HFFc6 (cell line): ENCODE data around the gene PPID. TPM values are rescaled to one million over a fixed set of nuclear protein-coding genes. Genes with fewer than 3 reads are reported as not detected.

Source experiments
- DNase-seq: peaks from one replicate; pipeline ENCODE4 v3.0.0-alpha.2; 2018
- H3K27ac Mint-ChIP-seq: 2 replicates; pipeline ENCODE4 v1.8.0; 2020; ENCODE audit warnings: mild to moderate bottlenecking, mixed read lengths
- H3K27me3 Mint-ChIP-seq: 2 replicates; pipeline ENCODE4 v1.8.0; 2021; ENCODE audit warnings: mild to moderate bottlenecking, moderate library complexity, mixed read lengths; ENCODE audit not compliant: insufficient read depth
- H3K36me3 Mint-ChIP-seq: 2 replicates; pipeline ENCODE4 v1.8.0; 2021; ENCODE audit warnings: low read depth, mixed read lengths
- H3K4me1 Mint-ChIP-seq: 2 replicates; pipeline ENCODE4 v1.8.0; 2020; ENCODE audit warnings: low read depth, mixed read lengths
- H3K4me3 Mint-ChIP-seq: 2 replicates; pipeline ENCODE4 v1.8.0; 2020; ENCODE audit warnings: mild to moderate bottlenecking, moderate library complexity, mixed read lengths
- H3K9me3 Mint-ChIP-seq: 2 replicates; pipeline ENCODE4 v1.8.0; 2020; ENCODE audit warnings: mild to moderate bottlenecking, mixed read lengths
- long read RNA-seq: library from polyadenylated mRNA; unstranded; transcript quantifications from one replicate; pipeline ENCODE4 v2.0.0, GENCODE V29; 2019
- total RNA-seq, 6 experiments: library from RNA; stranded (reverse); fragmentation: NEBNext Ultra II Directional; extraction: Animal tissue kit (Norgen Biotek cat#: 25700); gene quantifications; 2 replicates in 1 of 6; 3 replicates in 5 of 6; pipeline ENCODE4 v1.2.3, GENCODE V29; 2021
- TF ChIP-seq, protein P1 (sequence below): fragments of 200-600 bp; sonication (generic); IDR thresholded peaks from 2 replicates; pipeline ENCODE4 v1.5.0; 2021; ENCODE audit warnings: antibody characterized with exemption, mild to moderate bottlenecking

Gene PPID
- 10 to 100 TPM; 23.2 to 30.2 (median 23.9) TPM for total RNA-seq
- long read RNA-seq, transcript PPID-201 (10 exons, 1,823 nt): major isoform, 52 of 62 reads
- long read RNA-seq, partial matches to known transcripts: 7 of 62 reads
- long read RNA-seq, other reads (novel, unspliced or antisense): 3 of 62 reads

DNA sequence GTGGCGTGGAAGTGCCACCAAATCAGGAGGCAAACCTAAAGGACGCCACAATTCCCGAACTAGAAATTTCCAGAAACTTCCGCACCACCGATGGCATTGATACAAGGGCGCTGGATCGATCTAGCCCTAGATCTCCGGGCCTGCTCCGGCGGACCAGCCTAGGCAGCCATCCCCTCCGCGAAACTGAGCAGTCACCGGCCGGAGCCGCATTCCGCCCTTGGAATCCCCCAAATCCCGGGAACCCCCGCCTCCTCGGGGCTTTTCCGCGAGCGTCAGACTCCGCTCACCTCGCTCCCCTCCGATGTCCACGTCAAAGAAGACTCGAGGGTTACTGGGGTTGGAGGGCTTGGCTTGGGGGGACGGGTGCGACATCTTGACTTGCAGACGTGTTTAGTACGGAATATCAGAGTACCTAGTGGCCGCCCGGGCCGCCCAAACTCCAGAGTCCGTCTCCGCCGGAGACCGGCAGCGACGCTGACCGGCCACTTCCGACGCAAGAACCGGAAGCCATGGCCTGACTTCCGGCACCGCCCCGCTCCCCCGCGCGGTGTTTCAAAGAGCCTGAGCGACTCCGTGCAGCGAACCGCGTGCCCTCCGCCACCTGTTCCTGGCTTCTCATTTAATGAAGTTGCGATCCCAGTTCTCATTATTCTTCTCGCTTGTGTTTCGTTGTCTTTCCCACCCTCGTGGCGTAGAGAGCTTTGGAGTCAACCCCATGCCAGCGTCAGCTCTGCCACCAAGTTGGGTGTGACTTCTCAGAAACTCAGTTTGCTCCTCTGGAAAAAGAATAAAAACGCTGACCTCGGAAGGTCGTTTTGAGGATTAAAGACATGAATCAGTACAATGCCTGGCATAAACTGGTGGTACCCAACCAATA, at the start of gene PPID:
PPID (minus strand) TSS at position 480 of the 877 bp plus-strand sequence; CDS start at position 372, 108 bp downstream.
- H3K9me3 Mint-ChIP-seq: no peaks in the 10 kb centered on the region
- DNase-seq: peak; percentile 65
- H3K4me1 Mint-ChIP-seq: peaks cover 15% of the 10 kb centered on the region
- H3K27ac Mint-ChIP-seq: peak within 1 kb of the TSS; percentile 92
- H3K36me3 Mint-ChIP-seq: peaks cover 30% of the 10 kb centered on the region
- peak within 1 kb of the TSS; percentile 98 for H3K4me3 Mint-ChIP-seq
- TF ChIP-seq, protein P1, sequence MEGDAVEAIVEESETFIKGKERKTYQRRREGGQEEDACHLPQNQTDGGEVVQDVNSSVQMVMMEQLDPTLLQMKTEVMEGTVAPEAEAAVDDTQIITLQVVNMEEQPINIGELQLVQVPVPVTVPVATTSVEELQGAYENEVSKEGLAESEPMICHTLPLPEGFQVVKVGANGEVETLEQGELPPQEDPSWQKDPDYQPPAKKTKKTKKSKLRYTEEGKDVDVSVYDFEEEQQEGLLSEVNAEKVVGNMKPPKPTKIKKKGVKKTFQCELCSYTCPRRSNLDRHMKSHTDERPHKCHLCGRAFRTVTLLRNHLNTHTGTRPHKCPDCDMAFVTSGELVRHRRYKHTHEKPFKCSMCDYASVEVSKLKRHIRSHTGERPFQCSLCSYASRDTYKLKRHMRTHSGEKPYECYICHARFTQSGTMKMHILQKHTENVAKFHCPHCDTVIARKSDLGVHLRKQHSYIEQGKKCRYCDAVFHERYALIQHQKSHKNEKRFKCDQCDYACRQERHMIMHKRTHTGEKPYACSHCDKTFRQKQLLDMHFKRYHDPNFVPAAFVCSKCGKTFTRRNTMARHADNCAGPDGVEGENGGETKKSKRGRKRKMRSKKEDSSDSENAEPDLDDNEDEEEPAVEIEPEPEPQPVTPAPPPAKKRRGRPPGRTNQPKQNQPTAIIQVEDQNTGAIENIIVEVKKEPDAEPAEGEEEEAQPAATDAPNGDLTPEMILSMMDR: peak; percentile 14; the same call in 1 of the 2 replicates
- H3K27me3 Mint-ChIP-seq: no peaks in the 10 kb centered on the region; the same call in 1 of the 2 replicates

DNA sequence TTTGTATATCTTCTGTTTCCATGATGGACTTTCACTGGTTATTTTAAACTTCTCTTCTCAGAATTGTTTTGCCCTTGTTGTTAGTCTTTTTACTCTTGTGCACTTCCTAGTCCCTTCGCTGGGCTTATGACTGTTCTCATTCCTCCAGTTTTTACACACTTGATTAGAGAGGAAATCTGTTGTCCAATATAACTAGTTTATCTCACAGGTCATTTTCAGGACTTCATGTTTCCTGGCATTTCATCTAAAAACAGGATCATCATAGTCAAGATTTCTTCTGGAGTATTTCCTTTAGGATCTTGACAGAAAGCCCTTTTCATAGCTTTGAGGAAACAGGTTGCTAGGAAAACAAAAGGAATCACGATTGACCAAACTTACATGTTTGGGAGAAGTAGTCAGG, 48.6 kb upstream of the PPID start:
- Mint-ChIP-seq H3K4me3 (no peak overlapping the region), H3K27me3 (no peaks in the 10 kb centered on the region), H3K4me1 (peaks cover 67% of the 10 kb centered on the region), H3K36me3 (no peaks in the 10 kb centered on the region), H3K9me3 (no peaks in the 10 kb centered on the region), H3K27ac (no peak overlapping the region)
- TF ChIP-seq, protein P1: no peak
- DNase-seq: no peak

DNA sequence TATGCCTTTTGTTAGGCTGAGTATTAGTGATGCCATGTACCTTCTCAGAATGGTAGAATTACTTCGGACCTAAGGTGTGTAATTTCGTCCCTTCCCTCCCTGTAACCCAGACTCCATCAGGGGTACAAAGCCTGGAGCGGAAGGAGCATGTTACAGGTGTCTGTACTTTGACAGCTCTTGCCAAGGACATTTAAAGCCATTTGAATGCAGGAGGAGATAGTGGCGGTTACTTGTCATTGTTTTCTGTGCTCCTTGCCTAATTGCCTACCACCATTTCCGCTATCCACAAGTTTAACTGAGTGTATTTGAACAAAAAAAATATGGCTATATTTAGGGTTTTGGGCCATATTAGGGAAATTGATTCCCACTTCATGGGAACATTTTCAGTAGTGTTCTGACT, 47.5 kb upstream of the PPID start:
- DNase-seq: no peak
- peak overlapping the region; percentile 100 for H3K4me3 Mint-ChIP-seq
- no peak overlapping the region for H3K27ac Mint-ChIP-seq
- no peaks in the 10 kb centered on the region for H3K36me3 Mint-ChIP-seq
- H3K4me1 Mint-ChIP-seq: peaks cover 60% of the 10 kb centered on the region
- TF ChIP-seq, protein P1: no peak
- H3K9me3 Mint-ChIP-seq: no peaks in the 10 kb centered on the region
- H3K27me3 Mint-ChIP-seq: no peaks in the 10 kb centered on the region

- H3K4me1 Mint-ChIP-seq: peaks cover 47% of the 10 kb centered on the region
- H3K9me3 Mint-ChIP-seq: no peaks in the 10 kb centered on the region
- no peak for DNase-seq
- no peaks in the 10 kb centered on the region for H3K36me3 Mint-ChIP-seq
- TF ChIP-seq, protein P1: no peak
- H3K27me3 Mint-ChIP-seq: no peaks in the 10 kb centered on the region; the same call in 1 of the 2 replicates
- H3K27ac Mint-ChIP-seq: peak overlapping the region; percentile 93
- H3K4me3 Mint-ChIP-seq: peak overlapping the region; percentile 100
Measured at GRCh38 chr4:158769175-158769921, 46.2 kb upstream of the PPID start.

DNA sequence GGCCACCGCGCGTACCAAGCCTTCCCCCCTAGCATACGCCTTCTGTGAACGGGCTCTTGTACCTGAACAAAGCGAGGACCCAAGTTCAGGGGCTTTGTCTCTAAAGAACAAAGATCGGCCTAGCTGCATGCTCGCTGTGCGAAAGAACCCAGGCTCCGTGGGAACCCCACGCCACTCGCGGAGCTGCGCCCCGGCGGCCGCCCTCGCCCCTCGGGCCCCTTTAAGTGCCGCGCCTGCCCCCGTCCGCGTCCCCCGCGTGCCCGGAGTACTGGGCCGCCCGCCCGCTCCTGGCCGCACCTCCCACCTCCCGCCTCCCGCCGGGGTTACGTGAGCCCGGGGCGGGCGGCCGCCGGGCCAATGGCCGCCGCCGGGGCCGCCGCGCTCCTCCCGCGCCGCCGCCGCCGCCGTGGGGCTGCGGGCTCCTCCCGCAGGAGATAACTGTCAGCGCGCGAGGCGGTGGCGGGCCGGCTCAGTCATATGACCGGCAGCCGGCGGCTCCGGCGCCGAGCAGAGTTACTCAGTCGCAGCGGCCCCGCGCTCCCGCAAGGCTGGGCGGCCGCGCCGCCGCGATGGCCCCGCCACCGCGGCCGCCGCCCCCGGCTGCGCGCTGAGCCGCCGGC, 45.5 kb upstream of the PPID start, which contains the start of gene FNIP2:
FNIP2 (plus strand) TSS at position 472 of the 620 bp plus-strand sequence. CDS start 187 bp downstream, outside the sequence.
- Mint-ChIP-seq H3K9me3 (no peaks in the 10 kb centered on the region), H3K36me3 (no peaks in the 10 kb centered on the region), H3K4me1 (peaks cover 46% of the 10 kb centered on the region), H3K27ac (peak within 1 kb of the TSS; percentile 93), H3K4me3 (peak within 1 kb of the TSS; percentile 100), H3K27me3 (no peaks in the 10 kb centered on the region; the same call in 1 of the 2 replicates)
- peak; percentile 64 for DNase-seq
- TF ChIP-seq, protein P1: no peak
